Lung (tissue), 12 donors: ENCODE results near the gene CTNNB1. TPM values are rescaled to one million over a fixed set of nuclear protein-coding genes. Genes with fewer than 3 reads are reported as not detected.

ENCODE experiments used
- ATAC-seq: fragments of 200-7000 bp; cut with Tn5 transposase; one replicate; pipeline ENCODE4 v1.9.1; 2020; ENCODE audit warnings: moderate number of reproducible peaks; ENCODE audit not compliant: insufficient read depth, low FRiP score
- DNase-seq, 3 donors: peaks; one replicate each; pipeline ENCODE4 v3.0.0-alpha.2; 2013 to 2017
- H3K27ac ChIP-seq, 2 donors: one replicate each; pipeline ENCODE4 v1.5.1; 2013; ENCODE audit warnings: mild to moderate bottlenecking in 2 of 2, moderate library complexity in 2 of 2, control low read depth in 1 of 2, inconsistent platforms in 1 of 2, low read depth in 1 of 2, low read length in 1 of 2
- H3K27me3 ChIP-seq, 3 donors: one replicate each; pipeline ENCODE4 v1.5.1; 2013; ENCODE audit warnings: low read length in 2 of 3; ENCODE audit not compliant: control insufficient read depth in 3 of 3, insufficient read depth in 3 of 3
- H3K36me3 ChIP-seq, 4 donors: one replicate each; pipeline ENCODE4 v1.5.1; 2013; ENCODE audit warnings: low read length in 4 of 4, mild to moderate bottlenecking in 1 of 4, moderate library complexity in 1 of 4; ENCODE audit not compliant: control insufficient read depth in 4 of 4, insufficient read depth in 4 of 4
- H3K4me1 ChIP-seq, 5 donors: one replicate each; pipeline ENCODE4 v1.5.1; 2013; ENCODE audit warnings: low read length in 5 of 5, mild to moderate bottlenecking in 2 of 5, moderate library complexity in 1 of 5; ENCODE audit not compliant: control insufficient read depth in 5 of 5, insufficient read depth in 5 of 5
- H3K4me3 ChIP-seq: one replicate; pipeline ENCODE4 v1.5.1; 2013; ENCODE audit warnings: mild to moderate bottlenecking, control low read depth, moderate library complexity
- H3K9ac ChIP-seq, 2 donors: one replicate each; pipeline ENCODE4 v1.5.1; 2013; ENCODE audit warnings: low read length in 2 of 2, control low read depth in 1 of 2; ENCODE audit not compliant: insufficient read depth in 1 of 2
- H3K9me3 ChIP-seq, 4 donors: one replicate each; pipeline ENCODE4 v1.5.1; 2013; ENCODE audit warnings: low read length in 3 of 4, mild to moderate bottlenecking in 1 of 4, moderate library complexity in 1 of 4; ENCODE audit not compliant: control insufficient read depth in 4 of 4, insufficient read depth in 3 of 4
- CTCF ChIP-seq: IDR thresholded peaks from 2 replicates; pipeline ENCODE4 v1.5.1; 2012; ENCODE audit warnings: mild to moderate bottlenecking; ENCODE audit errors: control extremely low read depth, extremely low read depth
- whole genome bisulfite sequencing, 2 donors: extraction: QIAGEN DNeasy Blood & Tissue Kit; methylation state at CpG; one replicate each; pipeline ENCODE4 v1.1.7; 2013; 5-methylcytosine and 5-hydroxymethylcytosine counted together
- polyA plus RNA-seq, 2 donors: library from polyadenylated mRNA; stranded (reverse); fragments of 200-250 nt; gene quantifications; one replicate each; pipeline ENCODE4 v1.2.1, GENCODE V29; 2013
- total RNA-seq, 2 donors: library from RNA; depleted of rRNA in 1 of 2; stranded (reverse); fragments of >200 nt in 1 of 2; gene quantifications; one replicate each; pipeline ENCODE4 v1.2.1, GENCODE V29; 2014 to 2021
- donor health status: control.
- donor health status: control.
- donor health status: Bipolar disorder and iron deficiency.
- donor health status: healthy.
- donor health status: DM: yes; HTN: yes; CAD: no.

Gene CTNNB1
- total and polyA plus RNA-seq, 4 donors, result 90.3 to 631 (median 315) TPM

- Histone ChIP-seq H3K4me1 (no peaks in the 10 kb centered on the region), H3K27me3 (no peaks in the 10 kb centered on the region), H3K27ac (no peak overlapping the region), H3K36me3 (peaks cover 17 to 38% (median 32%) of the 10 kb centered on the region in 4 donors), H3K9me3 (no peaks in the 10 kb centered on the region), H3K9ac (no peak overlapping the region), H3K4me3 (no peak overlapping the region)
- DNase-seq, result no peak
- 97% methylated on average over 4 of the region's 4 CpGs for WGBS, 2 donors
- ATAC-seq, result no peak
- TF ChIP-seq CTCF, result no peak
Measured at GRCh38 chr3:41241161-41241560, 41.9 kb downstream of the CTNNB1 start.

DNA sequence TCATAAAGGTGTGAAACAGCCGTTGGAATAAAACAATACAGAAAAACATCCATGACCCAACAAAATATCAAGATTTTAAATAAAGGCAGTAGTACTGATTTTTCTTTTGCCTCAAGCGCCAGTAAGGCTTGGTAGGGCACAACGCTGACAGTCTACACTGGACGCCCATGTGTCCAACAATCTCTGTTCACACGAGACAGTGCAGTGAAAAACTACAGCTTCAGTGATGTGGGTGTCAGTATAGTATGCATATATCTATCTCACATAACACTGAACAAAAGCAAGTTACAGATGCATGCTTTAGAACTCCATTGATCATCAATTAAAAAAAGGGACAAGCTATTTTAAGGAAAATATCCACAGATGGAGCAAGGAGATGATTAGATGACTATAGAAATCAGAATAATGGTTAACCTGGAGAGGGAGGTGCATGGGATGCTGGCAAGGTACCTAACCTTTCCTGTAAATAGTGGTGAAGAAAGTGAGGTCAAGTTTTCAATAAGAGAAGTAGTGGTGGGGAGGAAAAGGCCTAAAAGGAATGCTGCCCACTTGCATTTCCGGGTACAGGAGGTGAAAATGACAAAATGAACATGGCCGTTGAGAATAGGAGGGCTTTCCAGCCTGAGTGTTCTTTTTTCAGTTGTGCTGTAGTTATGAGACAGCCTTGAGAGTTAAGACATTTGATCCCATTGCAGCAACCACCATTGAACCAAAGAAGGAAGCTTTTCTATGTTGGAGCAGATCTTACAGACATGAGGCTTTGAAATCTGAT, 42.7 kb downstream of the CTNNB1 start:
- Histone ChIP-seq H3K4me3 (no peak overlapping the region), H3K9ac (no peak overlapping the region), H3K27me3 (no peaks in the 10 kb centered on the region), H3K36me3 (peaks cover 12 to 36% (median 28%) of the 10 kb centered on the region in 4 donors), H3K27ac (no peak overlapping the region), H3K9me3 (no peaks in the 10 kb centered on the region), H3K4me1 (no peaks in the 10 kb centered on the region)
- no peak for ATAC-seq
- 87 to 90% methylated on average over 7 of the region's 7 CpGs for WGBS, 2 donors
- TF ChIP-seq CTCF, result no peak
- no peak for DNase-seq

DNA sequence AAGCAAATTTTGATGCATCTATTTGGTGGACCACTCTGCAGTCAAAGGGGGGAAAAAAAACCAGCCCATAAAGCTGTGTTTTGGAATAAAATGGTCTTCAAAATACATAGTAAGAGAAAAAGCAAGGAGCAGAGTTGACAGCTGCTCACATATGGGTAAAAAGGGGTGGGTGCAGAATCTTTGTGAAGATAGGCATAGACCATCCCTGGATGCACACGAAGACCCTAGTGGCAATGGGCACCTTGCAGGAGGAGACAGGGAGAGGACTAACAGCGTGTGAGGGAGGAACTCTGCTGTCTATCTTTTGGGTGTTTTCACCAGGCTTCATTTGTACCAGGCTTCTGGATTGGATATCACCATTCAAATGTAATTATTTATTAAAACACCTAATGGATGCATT, 43.9 kb downstream of the CTNNB1 start:
- ATAC-seq (no peak), DNase-seq (no peak)
- H3K9ac ChIP-seq, result no peak overlapping the region
- no peaks in the 10 kb centered on the region for H3K27me3 ChIP-seq
- no peak overlapping the region for H3K27ac ChIP-seq
- H3K9me3 ChIP-seq, result no peaks in the 10 kb centered on the region
- no peak for TF ChIP-seq CTCF
- whole genome bisulfite sequencing, 2 donors, result 72 to 76% methylated on average over 2 of the region's 2 CpGs
- H3K36me3 ChIP-seq, result peaks cover 9 to 25% (median 20%) of the 10 kb centered on the region in 4 donors
- H3K4me3 ChIP-seq, result no peak overlapping the region
- no peaks in the 10 kb centered on the region for H3K4me1 ChIP-seq
